ENCODE measurements around the gene ROR1. TPM values are rescaled to one million over a fixed set of nuclear protein-coding genes. Genes with fewer than 3 reads are reported as not detected.

The ROR1 gene
- total and polyA plus RNA-seq, 2 of the 13 experiments (the other 11 are each of a cell fraction or from before 2014, with no cell fraction given) = 0.58 to 2.3 TPM

GRCh38 chr1:64139877-64140276 lies 366.1 kb downstream of the ROR1 start:
- intact Hi-C loops (cut with micrococcal nuclease; ENCODE audit: unreplicated experiment) = no loop called here
- in situ Hi-C loops (cut with HindIII; ENCODE audit: extremely low pct_ligation_motif_present, low pct_unique_long_range_greater_than_20kb) = loop anchor here (5.0 to 10.0 kb wide), 2 partner anchors 465 to 523 kb away; no protein-coding TSS in a partner anchor
- H3K36me3 ChIP-seq (replicated peaks in 1 of 2; ENCODE audit: control insufficient read depth in 1 of 2, insufficient read depth in 2 of 2, low read length in 2 of 2) = no peaks in the 10 kb centered on the region
- no peaks in the 10 kb centered on the region for H3K79me2 ChIP-seq (ENCODE audit: insufficient read depth, low read length)
- DNase-seq (ENCODE audit: low spot score) (no peak), ATAC-seq (no peak), FAIRE-seq (no peak)
- no peak overlapping the region for H3K27ac ChIP-seq (ENCODE audit: extremely low read length, insufficient read depth, low read length)
- H3K9me3 ChIP-seq (ENCODE audit: low read length) = no peaks in the 10 kb centered on the region
- H3K9ac ChIP-seq (ENCODE audit: insufficient read depth, low read depth, low read length) = no peak overlapping the region
- TF ChIP-seq NPAS2 (CRISPR knock-in tag; IDR thresholded peaks at IDR 0.05; ENCODE audit: borderline replicate concordance) (no peak), ZNF687 (CRISPR knock-in tag; IDR thresholded peaks at IDR 0.05) (no peak), ZNF207 (IDR thresholded peaks at IDR 0.05; ENCODE audit: borderline replicate concordance) (no peak)
- no peaks in the 10 kb centered on the region for H3K4me1 ChIP-seq (ENCODE audit: insufficient read depth, low read length)
- no peaks in the 10 kb centered on the region for H3K27me3 ChIP-seq (ENCODE audit: control insufficient read depth in 1 of 2, insufficient read depth in 2 of 2, low read length in 2 of 2)
- POLR2A ChIA-PET = no interaction called here
- 86% methylated on average over 10 of the region's 10 CpGs for WGBS (ENCODE audit: low lambda C conversion rate)
- H2AFZ ChIP-seq (ENCODE audit: low read length) = no peak overlapping the region
- H3K4me3 ChIP-seq (replicated peaks in 1 of 3; ENCODE audit: insufficient read depth in 1 of 3, low read depth in 2 of 3, low read length in 3 of 3) = no peak overlapping the region
- CTCF ChIA-PET (ENCODE audit: low intra/inter-chr PET ratio, low total read pairs) = no interaction called here
- H4K20me1 ChIP-seq (ENCODE audit: insufficient read depth, low read length) = no peaks in the 10 kb centered on the region
- no peak overlapping the region for H3K4me2 ChIP-seq (ENCODE audit: low read depth, low read length)
- BruUV-seq (replicated peaks) = no TSS peak

- no peaks in the 10 kb centered on the region for H3K4me1 ChIP-seq (ENCODE audit: insufficient read depth, low read length)
- DNase-seq (ENCODE audit: low spot score) = no peak
- H3K9ac ChIP-seq (ENCODE audit: insufficient read depth, low read depth, low read length) = no peak overlapping the region
- no peak overlapping the region for H3K27ac ChIP-seq (ENCODE audit: extremely low read length, insufficient read depth, low read length)
- no peak overlapping the region for H2AFZ ChIP-seq (ENCODE audit: low read length)
- WGBS (ENCODE audit: low lambda C conversion rate) = 47% methylated on average over 2 of the region's 2 CpGs
- no peak for ATAC-seq
- BruUV-seq (replicated peaks) = no TSS peak
- no peak for FAIRE-seq
- in situ Hi-C loops (cut with HindIII; ENCODE audit: extremely low pct_ligation_motif_present, low pct_unique_long_range_greater_than_20kb) (no loop called here), intact Hi-C loops (cut with micrococcal nuclease; ENCODE audit: unreplicated experiment) (no loop called here)
- H3K9me3 ChIP-seq (ENCODE audit: low read length) = no peaks in the 10 kb centered on the region
- CTCF ChIA-PET (ENCODE audit: low intra/inter-chr PET ratio, low total read pairs) = no interaction called here
- no peaks in the 10 kb centered on the region for H4K20me1 ChIP-seq (ENCODE audit: insufficient read depth, low read length)
- H3K4me2 ChIP-seq (ENCODE audit: low read depth, low read length) = no peak overlapping the region
- POLR2A ChIA-PET = no interaction called here
- no peaks in the 10 kb centered on the region for H3K36me3 ChIP-seq (replicated peaks in 1 of 2; ENCODE audit: control insufficient read depth in 1 of 2, insufficient read depth in 2 of 2, low read length in 2 of 2)
- no peaks in the 10 kb centered on the region for H3K79me2 ChIP-seq (ENCODE audit: insufficient read depth, low read length)
- H3K4me3 ChIP-seq (replicated peaks in 1 of 3; ENCODE audit: insufficient read depth in 1 of 3, low read depth in 2 of 3, low read length in 3 of 3) = no peak overlapping the region
- no peaks in the 10 kb centered on the region for H3K27me3 ChIP-seq (ENCODE audit: control insufficient read depth in 1 of 2, insufficient read depth in 2 of 2, low read length in 2 of 2)
- TF ChIP-seq ZNF30 (CRISPR knock-in tag; IDR thresholded peaks at IDR 0.05) (no peak), PTBP1 (IDR thresholded peaks at IDR 0.05; ENCODE audit: low read depth, low read length, poor library complexity, severe bottlenecking) (no peak), SP1 (IDR thresholded peaks at IDR 0.05) (no peak), SP1 (CRISPR knock-in tag; IDR thresholded peaks at IDR 0.05) (no peak), ZNF276 (CRISPR knock-in tag; IDR thresholded peaks at IDR 0.05; ENCODE audit: low read depth) (no peak), MIER2 (CRISPR knock-in tag; IDR thresholded peaks at IDR 0.05) (no peak), PRDM10 (CRISPR knock-in tag; IDR thresholded peaks at IDR 0.05; ENCODE audit: low read depth) (no peak)
These were observed 366.8 kb downstream of the ROR1 start for GRCh38 chr1:64140596-64140995.

Measured in HepG2 (cell line).